A673 (cell line): Measurements from ENCODE around the gene CALCA. TPM values are rescaled to one million over a fixed set of nuclear protein-coding genes. Genes with fewer than 3 reads are reported as not detected.

Experiments used
- BruUV-seq: library from RNA; stranded (reverse); fragments of 400-500 nt; replicated peaks from 2 replicates; lab custom pipeline; 2021; lab: Mats Ljungman, UMichigan
- CTCF ChIA-PET: fragments of 300-600 bp; sonication (Branson Sonifier 250); formaldehyde crosslinking; loops from one replicate; lab custom pipeline; 2022; ENCODE audit warnings: antibody characterized with exemption; lab: Charles Lee
- POLR2A ChIA-PET: fragments of 300-600 bp; sonication (Branson Sonifier 250); formaldehyde crosslinking; loops from one replicate; lab custom pipeline; 2022; ENCODE audit warnings: antibody characterized with exemption; ENCODE audit not compliant: low non-redundant PET; lab: Charles Lee
- DNase-seq: peaks from one replicate; pipeline ENCODE4 v3.0.0-alpha.2; 2015; ENCODE audit warnings: low spot score
- H3K27ac ChIP-seq: fragments of 200-600 bp; sonication (generic); 2 replicates; pipeline ENCODE4 v1.5.1; 2016; ENCODE audit warnings: mixed run types, low read depth, mild to moderate bottlenecking, mixed read lengths, antibody characterized with exemption, low read length; ENCODE audit not compliant: poor library complexity, severe bottlenecking
- H3K27me3 ChIP-seq: fragments of 200-600 bp; sonication (generic); replicated peaks from 2 replicates; pipeline ENCODE4 v1.6.1; 2017; ENCODE audit warnings: mixed run types, low read depth, mild to moderate bottlenecking, mixed read lengths, antibody characterized with exemption, low read length; ENCODE audit not compliant: insufficient read depth, poor library complexity
- H3K36me3 ChIP-seq: fragments of 200-600 bp; sonication (generic); 2 replicates; pipeline ENCODE4 v1.6.1; 2016; ENCODE audit warnings: mixed run types, mild to moderate bottlenecking, mixed read lengths, antibody characterized with exemption, low read length; ENCODE audit not compliant: insufficient read depth, poor library complexity, severe bottlenecking
- H3K4me1 ChIP-seq: fragments of 200-600 bp; sonication (generic); 2 replicates; pipeline ENCODE4 v1.6.1; 2017; ENCODE audit warnings: mixed run types, mild to moderate bottlenecking, mixed read lengths, antibody characterized with exemption, low read length; ENCODE audit not compliant: insufficient read depth, poor library complexity, severe bottlenecking
- H3K4me3 ChIP-seq: fragments of 200-600 bp; sonication (generic); 2 replicates; pipeline ENCODE4 v1.5.1; 2016; ENCODE audit warnings: low read depth, mixed run types, mild to moderate bottlenecking, mixed read lengths, low read length; ENCODE audit not compliant: poor library complexity, severe bottlenecking
- H3K9me3 ChIP-seq: fragments of 200-600 bp; sonication (generic); 2 replicates; pipeline ENCODE4 v1.6.1; 2016; ENCODE audit warnings: mixed run types, low read depth, mild to moderate bottlenecking, mixed read lengths, antibody characterized with exemption, low read length; ENCODE audit not compliant: poor library complexity, severe bottlenecking
- CTCF ChIP-seq: fragments of 300-800, 200-600 bp; sonication (generic); conservative IDR thresholded peaks from 2 replicates; pipeline ENCODE4 v1.5.1; 2017; ENCODE audit warnings: low read depth, mild to moderate bottlenecking, antibody characterized with exemption, low read length, moderate library complexity, mixed read lengths
- EZH2 ChIP-seq: fragments of 200-600 bp; sonication (generic); IDR thresholded peaks from 2 replicates; pipeline ENCODE4 v1.6.1; 2017; ENCODE audit warnings: borderline replicate concordance, low read depth, mild to moderate bottlenecking, mixed read lengths, antibody characterized with exemption, low read length; ENCODE audit not compliant: poor library complexity, severe bottlenecking
- intact Hi-C: fragments of 100-400 bp; cut with micrococcal nuclease; formaldehyde crosslinking; loops from one replicate; pipeline ENCODE4 v1.10.0; 2022; ENCODE audit not compliant: unreplicated experiment
- total RNA-seq: library from RNA; stranded (reverse); gene quantifications from 2 replicates; pipeline ENCODE4 v1.2.3, GENCODE V29; 2021

Gene CALCA
- total RNA-seq, 1 experiment from 2014 or later = 2.2 TPM

GRCh38 chr11:14969901-14970323 is 2.2 kb downstream of the CALCA start:
- no TSS peak for BruUV-seq
- H3K36me3 ChIP-seq = no peaks in the 10 kb centered on the region
- POLR2A ChIA-PET = no interaction called here
- intact Hi-C loops = no loop called here
- H3K4me3 ChIP-seq = no peak overlapping the region
- H3K4me1 ChIP-seq = no peaks in the 10 kb centered on the region
- CTCF ChIA-PET = interaction anchor here (0.8 kb wide), 1 partner anchor 61 kb away, joined by 3 read pairs; no protein-coding TSS in a partner anchor
- H3K27ac ChIP-seq = no peak overlapping the region
- peak; percentile 34 for DNase-seq
- peaks cover 10% of the 10 kb centered on the region for H3K27me3 ChIP-seq
- TF ChIP-seq CTCF (peak; percentile 56), EZH2 (no peak)
- no peaks in the 10 kb centered on the region for H3K9me3 ChIP-seq

DNA sequence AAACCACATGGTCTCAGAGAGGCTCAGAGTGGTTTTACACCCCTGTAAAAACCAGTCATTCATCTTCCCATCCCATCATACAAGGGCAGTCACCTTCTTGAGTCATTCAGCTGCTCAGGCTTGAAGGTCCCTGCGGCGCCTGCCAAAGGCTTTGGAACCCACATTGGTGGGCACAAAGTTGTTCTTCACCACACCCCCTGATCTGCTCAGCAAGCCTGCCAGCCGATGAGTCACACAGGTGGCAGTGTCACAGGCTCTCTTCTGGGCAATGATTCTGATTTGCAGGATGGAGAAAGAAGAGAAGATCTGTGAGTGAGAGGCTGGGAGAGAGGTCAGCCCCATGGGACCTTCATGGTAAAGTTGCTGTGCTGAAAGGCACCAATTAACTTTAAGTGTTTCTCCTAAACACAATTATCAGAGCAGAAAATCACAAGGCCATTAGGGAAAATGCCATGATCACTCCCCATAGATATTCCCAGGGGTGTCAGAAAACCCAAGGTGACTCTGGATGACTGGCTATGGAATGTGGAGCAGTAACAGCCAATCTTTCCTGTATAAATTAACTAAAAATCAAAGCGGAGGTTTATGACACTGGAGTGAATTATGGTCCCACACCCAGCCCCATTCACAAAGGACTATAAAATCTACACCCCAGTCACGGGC is 4.4 kb downstream of the CALCA start:
- no peaks in the 10 kb centered on the region for H3K36me3 ChIP-seq

GRCh38 chr11:14956111-14956510 is 16.0 kb downstream of the CALCA start:
- Histone ChIP-seq H3K4me1 (no peaks in the 10 kb centered on the region), H3K27ac (no peak overlapping the region), H3K27me3 (no peaks in the 10 kb centered on the region), H3K36me3 (no peaks in the 10 kb centered on the region), H3K9me3 (no peaks in the 10 kb centered on the region), H3K4me3 (no peak overlapping the region)
- no TSS peak for BruUV-seq
- ChIA-PET POLR2A (no interaction called here), CTCF (no interaction called here)
- DNase-seq = no peak
- intact Hi-C loops = no loop called here
- TF ChIP-seq CTCF (no peak), EZH2 (no peak)

More for the DNA sequence above, 4.4 kb downstream of the CALCA start:
- no peak overlapping the region for H3K27ac ChIP-seq
- ChIA-PET CTCF (no interaction called here), POLR2A (no interaction called here)
- no peaks in the 10 kb centered on the region for H3K9me3 ChIP-seq
- peak; percentile 41 for DNase-seq
- peaks cover 5% of the 10 kb centered on the region for H3K27me3 ChIP-seq
- BruUV-seq = no TSS peak
- H3K4me3 ChIP-seq = no peak overlapping the region
- intact Hi-C loops = no loop called here
- no peak for TF ChIP-seq CTCF
- TF ChIP-seq EZH2 = no peak
- no peaks in the 10 kb centered on the region for H3K4me1 ChIP-seq
